ENCODE measurements around the gene ELOVL2.

DNA sequence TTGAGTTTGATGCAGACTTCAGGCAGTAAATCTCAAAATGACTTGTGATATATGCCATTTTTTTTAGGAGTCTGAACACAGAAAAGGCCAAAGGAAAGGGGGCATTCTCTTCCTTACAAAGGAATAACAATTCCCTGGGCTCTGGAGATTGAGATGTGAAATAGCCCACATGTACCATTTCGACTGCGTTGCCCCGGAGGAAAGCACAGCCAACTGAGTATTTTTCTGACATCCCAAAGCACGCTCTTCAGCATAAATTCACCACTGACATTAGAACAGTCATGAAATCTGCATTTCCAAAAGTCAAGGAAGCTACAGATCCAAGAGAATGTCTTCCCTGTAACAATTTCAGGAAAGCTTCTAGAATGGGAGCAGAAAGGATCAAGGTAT, 7.8 kb downstream of the ELOVL2 start:
- TF ChIP-seq CTCF (conservative IDR thresholded peaks at IDR 0.05) (no peak), EZH2 (IDR thresholded peaks at IDR 0.05; ENCODE audit: low read depth) (no peak)
